ENCODE results near the gene AJM1. TPM values are rescaled to one million over a fixed set of nuclear protein-coding genes. Genes with fewer than 3 reads are reported as not detected.
"Not testable (repeated sequence)": the region's sequence is repeated elsewhere in the genome, so short reads cannot be mapped to it uniquely, and the experiment has no call there.

The AJM1 gene
- total and polyA plus RNA-seq, 2 donors (not counting 1 experiment from before 2014, with no cell fraction given) = 0.19 to 1.7 TPM

DNA sequence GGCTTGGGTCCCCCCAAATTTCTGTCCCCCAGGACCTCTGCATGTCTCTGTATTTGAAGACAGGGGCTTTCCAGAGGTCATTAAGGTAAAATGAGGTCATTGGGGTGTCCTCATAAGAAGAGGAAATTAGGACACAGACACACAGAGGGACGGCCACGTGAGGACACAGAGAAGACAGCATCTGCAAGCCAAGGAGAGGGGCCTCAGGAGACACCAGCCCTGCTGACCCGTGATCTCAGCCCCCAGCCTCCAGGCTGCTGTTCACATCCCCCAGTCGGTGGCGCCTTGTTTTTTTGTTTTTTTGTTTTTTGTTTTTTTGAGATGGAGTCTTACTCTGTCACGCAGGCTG lies 47.3 kb upstream of the AJM1 start:
- H3K4me1 ChIP-seq (ENCODE audit: control insufficient read depth, extremely low read depth, insufficient read depth, low read length) = peaks cover 4% of the 10 kb centered on the region
- H3K36me3 ChIP-seq (ENCODE audit: control insufficient read depth, insufficient read depth, low read length) = peaks cover 2% of the 10 kb centered on the region
- H3K27ac ChIP-seq (ENCODE audit: insufficient read depth, low read length) = no peak overlapping the region
- no peak overlapping the region for H2AFZ ChIP-seq (ENCODE audit: low read length)
- H3K9me3 ChIP-seq (ENCODE audit: control insufficient read depth, insufficient read depth, low read depth, low read length) = no peaks in the 10 kb centered on the region
- TF ChIP-seq EZH2 (IDR thresholded peaks at IDR 0.05; ENCODE audit: low read length, missing control alignments) = no peak
- TF ChIP-seq CTCF (conservative IDR thresholded peaks at IDR 0.05 in 1 of 2, IDR thresholded peaks at IDR 0.05 in 1 of 2; ENCODE audit: low read depth in 1 of 2, low read length in 2 of 2) = no peak
- H3K4me2 ChIP-seq (ENCODE audit: extremely low read depth, insufficient read depth, low read length) = no peak overlapping the region
- no peak for DNase-seq (ENCODE audit: low read depth in 2 of 2)
- peaks cover 20% of the 10 kb centered on the region for H3K27me3 ChIP-seq (ENCODE audit: control insufficient read depth, insufficient read depth, low read length)
- H3K4me3 ChIP-seq (replicated peaks in 1 of 4; ENCODE audit: control extremely low read depth in 1 of 4, insufficient read depth in 1 of 4, low read depth in 3 of 4, low read length in 4 of 4) = no peak overlapping the region
- peaks cover 4% of the 10 kb centered on the region for H3K79me2 ChIP-seq (ENCODE audit: control insufficient read depth, insufficient read depth, low read length)
- no peak overlapping the region for H3K9ac ChIP-seq (ENCODE audit: insufficient read depth, low read length)
- H4K20me1 ChIP-seq (ENCODE audit: control insufficient read depth, extremely low read depth, insufficient read depth, low read length) = no peaks in the 10 kb centered on the region

GRCh38 chr9:136796238-136796774 lies 46.0 kb upstream of the AJM1 start, which contains the start of gene CCDC183:
Gene CCDC183 (plus strand): TSS chr9:136796338. CDS start chr9:136796398, 60 bp downstream.
- H3K4me3 ChIP-seq (replicated peaks in 1 of 4; ENCODE audit: control extremely low read depth in 1 of 4, insufficient read depth in 1 of 4, low read depth in 3 of 4, low read length in 4 of 4) = no peak within 1 kb of the TSS
- H2AFZ ChIP-seq (ENCODE audit: low read length) = no peak within 1 kb of the TSS
- DNase-seq (ENCODE audit: low read depth in 2 of 2) = no peak
- H3K27ac ChIP-seq (ENCODE audit: insufficient read depth, low read length) = no peak within 1 kb of the TSS
- no peak within 1 kb of the TSS for H3K4me2 ChIP-seq (ENCODE audit: extremely low read depth, insufficient read depth, low read length)
- peaks cover 4% of the 10 kb centered on the region for H3K79me2 ChIP-seq (ENCODE audit: control insufficient read depth, insufficient read depth, low read length)
- H4K20me1 ChIP-seq (ENCODE audit: control insufficient read depth, extremely low read depth, insufficient read depth, low read length) = no peaks in the 10 kb centered on the region
- no peaks in the 10 kb centered on the region for H3K9me3 ChIP-seq (ENCODE audit: control insufficient read depth, insufficient read depth, low read depth, low read length)
- H3K36me3 ChIP-seq (ENCODE audit: control insufficient read depth, insufficient read depth, low read length) = peaks cover 2% of the 10 kb centered on the region
- TF ChIP-seq CTCF (conservative IDR thresholded peaks at IDR 0.05 in 1 of 2, IDR thresholded peaks at IDR 0.05 in 1 of 2; ENCODE audit: low read depth in 1 of 2, low read length in 2 of 2) (no peak), EZH2 (IDR thresholded peaks at IDR 0.05; ENCODE audit: low read length, missing control alignments) (no peak)
- peaks cover 29% of the 10 kb centered on the region for H3K27me3 ChIP-seq (ENCODE audit: control insufficient read depth, insufficient read depth, low read length)
- no peaks in the 10 kb centered on the region for H3K4me1 ChIP-seq (ENCODE audit: control insufficient read depth, extremely low read depth, insufficient read depth, low read length)
- no peak within 1 kb of the TSS for H3K9ac ChIP-seq (ENCODE audit: insufficient read depth, low read length)

DNA sequence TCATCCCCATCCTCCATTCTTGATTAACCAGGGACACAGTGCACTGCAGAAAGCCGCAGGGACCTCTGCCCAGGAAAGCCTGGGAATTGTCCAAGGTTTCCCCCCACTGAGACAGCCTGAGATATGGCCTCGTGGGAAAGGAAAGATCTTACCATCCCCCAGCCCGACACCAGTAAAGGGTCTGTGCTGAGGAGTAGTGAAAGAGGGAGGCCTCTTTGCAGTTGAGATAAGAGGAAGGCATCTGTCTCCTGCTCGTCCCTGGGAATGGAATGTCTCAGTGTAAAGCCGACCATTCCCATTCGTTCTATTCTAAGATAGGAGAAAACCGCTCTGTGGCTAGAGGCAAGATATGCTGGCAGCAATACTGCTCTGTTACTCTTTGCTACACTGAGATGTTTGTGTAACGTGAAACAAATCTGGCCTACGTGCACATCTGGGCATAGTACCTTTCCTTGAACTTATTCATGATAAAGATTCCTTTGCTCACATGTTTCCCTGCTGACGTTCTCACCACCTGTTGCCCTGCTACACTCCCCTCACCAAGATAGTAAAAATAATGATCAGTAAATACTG lies 45.4 kb upstream of the AJM1 start:
- DNase-seq (ENCODE audit: low read depth in 2 of 2) = peak in 1 of 2 donors; percentile 69
- H3K4me3 ChIP-seq (replicated peaks in 1 of 4; ENCODE audit: control extremely low read depth in 1 of 4, insufficient read depth in 1 of 4, low read depth in 3 of 4, low read length in 4 of 4); H2AFZ ChIP-seq (ENCODE audit: low read length); H3K4me2 ChIP-seq (ENCODE audit: extremely low read depth, insufficient read depth, low read length); H3K36me3 ChIP-seq (ENCODE audit: control insufficient read depth, insufficient read depth, low read length); H3K79me2 ChIP-seq (ENCODE audit: control insufficient read depth, insufficient read depth, low read length); H3K9me3 ChIP-seq (ENCODE audit: control insufficient read depth, insufficient read depth, low read depth, low read length); H4K20me1 ChIP-seq (ENCODE audit: control insufficient read depth, extremely low read depth, insufficient read depth, low read length); H3K9ac ChIP-seq (ENCODE audit: insufficient read depth, low read length); H3K4me1 ChIP-seq (ENCODE audit: control insufficient read depth, extremely low read depth, insufficient read depth, low read length); H3K27ac ChIP-seq (ENCODE audit: insufficient read depth, low read length): not testable (repeated sequence)
- H3K27me3 ChIP-seq (ENCODE audit: control insufficient read depth, insufficient read depth, low read length) = peaks cover 29% of the 10 kb centered on the region
